Peyer's patch (tissue), 4 donors: Measurements from ENCODE around the gene SOBP. TPM values are rescaled to one million over a fixed set of nuclear protein-coding genes. Genes with fewer than 3 reads are reported as not detected.
A peak's percentile ranks its signal among the peaks of the same experiment; 100 is the strongest.

Source experiments
- DNase-seq, 3 donors: peaks; one replicate each; pipeline ENCODE4 v3.0.0-alpha.2; 2017 to 2019
- H3K27ac ChIP-seq, 4 donors: fragments of 200-600 bp; sonication (generic); one replicate each; pipeline ENCODE4 v1.5.1; 2016 to 2019
- H3K27me3 ChIP-seq, 2 donors: fragments of 200-600 bp; sonication (generic); one replicate each; pipeline ENCODE4 v1.5.1; 2019
- H3K36me3 ChIP-seq, 3 donors: fragments of 200-600 bp; sonication (generic); one replicate each; pipeline ENCODE4 v1.5.1; 2016 to 2019
- H3K4me1 ChIP-seq, 4 donors: fragments of 200-600 bp; sonication (generic); one replicate each; pipeline ENCODE4 v1.5.1; 2016 to 2019
- H3K4me3 ChIP-seq, 4 donors: fragments of 200-600 bp; sonication (generic); 1 replicate in 3 of 4; 2 replicates in 1 of 4; pipeline ENCODE4 v1.5.1; 2016 to 2019; ENCODE audit warnings: mild to moderate bottlenecking in 1 of 4
- H3K9me3 ChIP-seq, 4 donors: fragments of 200-600 bp; sonication (generic); one replicate each; pipeline ENCODE4 v1.5.1; 2016 to 2019; ENCODE audit warnings: mild to moderate bottlenecking in 1 of 4
- CTCF ChIP-seq, 6 experiments: fragments of 450-650 bp in 4 of 6; fragments of 200-600 bp in 2 of 6; sonication (generic) in 1 of 6; IDR thresholded peaks; one replicate each; pipeline ENCODE4 v1.5.1; 2017 to 2019; ENCODE audit warnings: antibody characterized with exemption in 6 of 6, mild to moderate bottlenecking in 3 of 6, moderate library complexity in 1 of 6
- POLR2A ChIP-seq, 2 donors: fragments of 450-650 bp; IDR thresholded peaks; one replicate each; pipeline ENCODE4 v1.5.1; 2017; ENCODE audit warnings: antibody characterized with exemption in 2 of 2, mild to moderate bottlenecking in 2 of 2, moderate library complexity in 2 of 2
- total RNA-seq, 4 donors: library from RNA; depleted of rRNA; stranded (reverse); fragments of >200 nt; gene quantifications; one replicate each; pipeline ENCODE4 v1.1.0, GENCODE V29; 2016

The SOBP gene
- total RNA-seq, 4 donors from 2014 or later: 0.35 to 13.2 (median 1.8) TPM

GRCh38 chr6:107629548-107630129 lies 139.7 kb downstream of the SOBP start:
- peaks cover 0 to 14% (median 0%) of the 10 kb centered on the region in 4 donors for H3K4me1 ChIP-seq
- H3K4me3 ChIP-seq: no peak overlapping the region
- no peak for DNase-seq
- H3K27me3 ChIP-seq: peaks cover 0 to 8% of the 10 kb centered on the region in 2 donors
- TF ChIP-seq POLR2A (IDR thresholded peaks at IDR 0.05) (no peak), CTCF (IDR thresholded peaks at IDR 0.05) (no peak)
- no peak overlapping the region for H3K27ac ChIP-seq
- no peaks in the 10 kb centered on the region for H3K36me3 ChIP-seq
- no peaks in the 10 kb centered on the region for H3K9me3 ChIP-seq

- no peak for TF ChIP-seq CTCF (IDR thresholded peaks at IDR 0.05)
- no peak for TF ChIP-seq POLR2A (IDR thresholded peaks at IDR 0.05)
- Histone ChIP-seq H3K4me1 (peaks cover 0 to 14% (median 0%) of the 10 kb centered on the region in 4 donors), H3K27ac (no peak overlapping the region), H3K4me3 (no peak overlapping the region), H3K36me3 (no peaks in the 10 kb centered on the region), H3K9me3 (no peaks in the 10 kb centered on the region), H3K27me3 (peaks cover 0 to 8% of the 10 kb centered on the region in 2 donors)
- DNase-seq: no peak
Measured at GRCh38 chr6:107630348-107630977, 140.5 kb downstream of the SOBP start.

- H3K27ac ChIP-seq: no peak overlapping the region
Measured at GRCh38 chr6:107632381-107633136, 142.6 kb downstream of the SOBP start.

GRCh38 chr6:107633680-107634323 lies 143.9 kb downstream of the SOBP start:
- H3K9me3 ChIP-seq: no peaks in the 10 kb centered on the region
- H3K27ac ChIP-seq: no peak overlapping the region
- DNase-seq: no peak
- H3K4me3 ChIP-seq: peak overlapping the region in 2 of 4 donors; percentile 36 to 52
- TF ChIP-seq CTCF (IDR thresholded peaks at IDR 0.05) (no peak), POLR2A (IDR thresholded peaks at IDR 0.05) (no peak)
- H3K36me3 ChIP-seq: no peaks in the 10 kb centered on the region
- H3K4me1 ChIP-seq: peaks cover 0 to 14% (median 0%) of the 10 kb centered on the region in 4 donors
- peaks cover 0 to 12% of the 10 kb centered on the region in 2 donors for H3K27me3 ChIP-seq

More at GRCh38 chr6:107632381-107633136, 142.6 kb downstream of the SOBP start:
- Histone ChIP-seq H3K4me3 (no peak overlapping the region), H3K27me3 (peaks cover 0 to 12% of the 10 kb centered on the region in 2 donors), H3K9me3 (no peaks in the 10 kb centered on the region), H3K4me1 (peaks cover 0 to 14% (median 0%) of the 10 kb centered on the region in 4 donors), H3K36me3 (no peaks in the 10 kb centered on the region)
- TF ChIP-seq POLR2A (IDR thresholded peaks at IDR 0.05) (no peak), CTCF (IDR thresholded peaks at IDR 0.05) (no peak)
- DNase-seq: no peak

GRCh38 chr6:107634324-107635056 lies 144.6 kb downstream of the SOBP start:
- H3K36me3 ChIP-seq: no peaks in the 10 kb centered on the region
- peaks cover 0 to 13% (median 0%) of the 10 kb centered on the region in 4 donors for H3K4me1 ChIP-seq
- TF ChIP-seq POLR2A (IDR thresholded peaks at IDR 0.05) (no peak), CTCF (IDR thresholded peaks at IDR 0.05) (no peak)
- H3K4me3 ChIP-seq: peak overlapping the region; percentile 13 to 52 (median 38)
- H3K27me3 ChIP-seq: peaks cover 0 to 12% of the 10 kb centered on the region in 2 donors
- H3K9me3 ChIP-seq: no peaks in the 10 kb centered on the region
- no peak overlapping the region for H3K27ac ChIP-seq
- no peak for DNase-seq
